ENCODE results near the gene ESYT3. TPM values are rescaled to one million over a fixed set of nuclear protein-coding genes. Genes with fewer than 3 reads are reported as not detected.

The ESYT3 gene
- total RNA-seq, 4 donors from 2014 or later: 0.57 to 2.9 (median 1.2) TPM

- Histone ChIP-seq H3K27me3 (peaks cover 0 to 38% (median 0%) of the 10 kb centered on the region in 4 donors), H3K36me3 (no peaks in the 10 kb centered on the region), H3K4me1 (no peaks in the 10 kb centered on the region), H3K9me3 (no peaks in the 10 kb centered on the region), H3K4me3 (no peak overlapping the region), H3K27ac (no peak overlapping the region)
- no peak for DNase-seq
- intact Hi-C loops (cut with DNase I): no loop called here
- WGBS, 2 donors: no CpG with 5 or more reads among the region's 2 CpGs
- TF ChIP-seq CTCF (IDR thresholded peaks at IDR 0.05): no peak
- TF ChIP-seq POLR2A (IDR thresholded peaks at IDR 0.05): no peak
Observed at GRCh38 chr3:138441256-138441655, 6.8 kb downstream of the ESYT3 start.

- DNase-seq: no peak
- peaks cover 0 to 33% (median 0%) of the 10 kb centered on the region in 4 donors for H3K27me3 ChIP-seq
- TF ChIP-seq POLR2A (IDR thresholded peaks at IDR 0.05) (no peak), CTCF (IDR thresholded peaks at IDR 0.05) (no peak)
- WGBS, 2 donors: 41 to 45% methylated on average over 2 of the region's 2 CpGs
- H3K27ac ChIP-seq: no peak overlapping the region
- H3K4me3 ChIP-seq: no peak overlapping the region
- H3K36me3 ChIP-seq: no peaks in the 10 kb centered on the region
- intact Hi-C loops (cut with DNase I): no loop called here
- no peaks in the 10 kb centered on the region for H3K4me1 ChIP-seq
- H3K9me3 ChIP-seq: no peaks in the 10 kb centered on the region
Observed at GRCh38 chr3:138441742-138442141, 7.3 kb downstream of the ESYT3 start.

- TF ChIP-seq POLR2A (IDR thresholded peaks at IDR 0.05) (no peak), CTCF (IDR thresholded peaks at IDR 0.05) (no peak)
- no peaks in the 10 kb centered on the region for H3K4me1 ChIP-seq
- intact Hi-C loops (cut with DNase I): no loop called here
- H3K36me3 ChIP-seq: no peaks in the 10 kb centered on the region
- no peak for DNase-seq
- no peak overlapping the region for H3K27ac ChIP-seq
- H3K9me3 ChIP-seq: no peaks in the 10 kb centered on the region
- 74 to 79% methylated on average over 5 of the region's 5 CpGs for WGBS, 2 donors
- peaks cover 0 to 26% (median 0%) of the 10 kb centered on the region in 4 donors for H3K27me3 ChIP-seq
- H3K4me3 ChIP-seq: no peak overlapping the region
Observed at GRCh38 chr3:138442433-138442832, 8.0 kb downstream of the ESYT3 start.

GRCh38 chr3:138443091-138443490 is 8.7 kb downstream of the ESYT3 start:
- Histone ChIP-seq H3K4me3 (no peak overlapping the region), H3K36me3 (no peaks in the 10 kb centered on the region), H3K9me3 (no peaks in the 10 kb centered on the region), H3K4me1 (no peaks in the 10 kb centered on the region), H3K27me3 (peaks cover 0 to 19% (median 0%) of the 10 kb centered on the region in 4 donors), H3K27ac (no peak overlapping the region)
- no peak for DNase-seq
- intact Hi-C loops (cut with DNase I): no loop called here
- WGBS, 2 donors: 87 to 100% methylated on average over 1 to 2 of the region's 2 CpGs
- TF ChIP-seq POLR2A (IDR thresholded peaks at IDR 0.05) (no peak), CTCF (IDR thresholded peaks at IDR 0.05) (no peak)

- no peak for DNase-seq
- 89 to 92% methylated on average over 8 to 12 of the region's 14 CpGs for WGBS, 2 donors
- no peak overlapping the region for H3K4me3 ChIP-seq
- H3K27me3 ChIP-seq: peaks cover 0 to 15% (median 0%) of the 10 kb centered on the region in 4 donors
- H3K9me3 ChIP-seq: no peaks in the 10 kb centered on the region
- H3K27ac ChIP-seq: no peak overlapping the region
- intact Hi-C loops (cut with DNase I): no loop called here
- no peaks in the 10 kb centered on the region for H3K4me1 ChIP-seq
- TF ChIP-seq CTCF (IDR thresholded peaks at IDR 0.05) (no peak), POLR2A (IDR thresholded peaks at IDR 0.05) (no peak)
- no peaks in the 10 kb centered on the region for H3K36me3 ChIP-seq
Observed at GRCh38 chr3:138443521-138444503, 9.4 kb downstream of the ESYT3 start.
